GM21825 (cell line): Measurements from ENCODE around the gene CCNI2.
"Not testable (repeated sequence)": the region's sequence is repeated elsewhere in the genome, so short reads cannot be mapped to it uniquely, and the experiment has no call there.

ENCODE experiments used
- ATAC-seq: cut with Tn5 transposase; IDR thresholded peaks from one replicate; pipeline ENCODE4 v1.9.1; 2021; ENCODE audit warnings: mild to moderate bottlenecking, moderate library complexity; ENCODE audit not compliant: unreplicated experiment

The CCNI2 gene

DNA sequence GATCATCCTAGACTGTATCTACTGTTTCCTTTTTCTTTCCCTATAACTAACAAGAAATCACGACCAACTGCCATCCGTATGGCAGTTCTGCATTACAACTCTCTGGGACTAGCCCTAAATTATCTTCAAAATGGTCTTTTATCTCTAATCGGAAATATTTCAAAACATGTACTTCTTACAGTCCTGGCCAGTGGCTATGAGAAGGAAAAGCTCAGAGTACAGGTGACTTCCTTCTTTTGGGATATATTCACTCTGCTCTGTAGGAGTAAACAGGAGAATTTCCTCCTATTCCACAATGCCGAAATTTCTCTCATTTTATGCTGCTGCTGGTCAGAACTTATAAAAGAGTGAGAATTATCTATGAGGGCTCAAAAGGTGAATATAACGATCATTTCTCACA is 31.6 kb downstream of the CCNI2 start:
- no peak for ATAC-seq

DNA sequence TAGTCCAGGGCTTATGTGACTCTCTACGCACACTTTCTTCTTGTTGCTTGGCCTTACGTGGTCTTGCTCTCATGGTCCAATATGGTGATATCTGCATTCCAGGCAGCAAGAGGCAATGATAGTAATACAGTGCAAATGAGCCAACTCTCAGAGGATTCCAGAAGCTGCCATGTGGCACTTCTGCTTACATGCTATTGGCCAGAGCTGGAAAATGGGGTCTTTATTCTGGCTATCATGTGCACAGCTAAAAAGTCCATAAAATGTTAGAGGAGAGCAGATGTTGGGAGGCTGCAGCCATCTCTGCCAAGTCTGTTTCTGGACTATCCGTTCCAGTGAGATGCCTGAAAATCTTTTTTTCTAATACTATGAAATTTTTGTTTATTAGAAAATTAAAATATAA is 32.7 kb downstream of the CCNI2 start:
- ATAC-seq: no peak

DNA sequence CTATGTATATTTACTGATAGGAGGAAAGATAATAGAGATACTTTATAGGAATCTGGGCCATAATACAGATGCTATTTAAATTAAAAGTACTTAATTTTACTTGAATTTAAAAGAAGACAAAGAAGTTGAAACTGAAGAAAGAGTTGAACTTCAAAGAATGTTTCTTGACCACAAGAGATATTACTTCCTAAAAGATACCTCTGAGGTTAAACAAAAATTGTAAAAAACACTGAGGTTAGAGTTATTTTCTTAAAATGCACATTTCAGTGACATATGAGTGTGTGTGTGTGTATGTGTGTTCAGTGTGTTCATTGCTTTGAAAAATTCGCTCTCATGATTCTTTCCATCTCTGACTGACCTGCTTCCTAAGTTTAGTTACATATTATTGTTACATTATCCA is 33.4 kb downstream of the CCNI2 start:
- no peak for ATAC-seq

DNA sequence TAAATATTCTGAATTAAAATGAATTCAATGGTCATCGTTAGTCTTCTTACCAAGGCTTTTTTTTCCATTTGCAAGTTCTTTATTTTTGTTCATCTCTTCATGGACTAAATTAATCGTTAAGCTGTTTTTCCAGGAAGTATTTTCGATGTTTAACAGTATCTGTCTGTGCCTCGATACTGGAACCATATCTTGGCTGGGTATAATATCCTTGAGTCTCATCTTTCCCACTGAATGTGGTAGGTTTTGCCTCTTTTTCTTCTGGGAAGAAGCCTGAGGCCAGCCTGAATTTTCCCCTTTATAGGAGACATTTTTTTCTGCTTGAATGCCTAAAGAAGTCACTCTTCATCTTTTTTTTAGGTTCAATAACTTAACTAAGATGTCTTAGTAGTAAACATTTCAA is 33.8 kb downstream of the CCNI2 start:
- ATAC-seq: no peak

- ATAC-seq: no peak
These were observed 34.9 kb downstream of the CCNI2 start for GRCh38 chr5:132782101-132782500.

GRCh38 chr5:132785365-132785764 is 38.1 kb downstream of the CCNI2 start:
- no peak for ATAC-seq

GRCh38 chr5:132785864-132786263 is 38.6 kb downstream of the CCNI2 start:
- ATAC-seq: no peak

- ATAC-seq: no peak
These were observed 39.9 kb downstream of the CCNI2 start for GRCh38 chr5:132787076-132787475.

DNA sequence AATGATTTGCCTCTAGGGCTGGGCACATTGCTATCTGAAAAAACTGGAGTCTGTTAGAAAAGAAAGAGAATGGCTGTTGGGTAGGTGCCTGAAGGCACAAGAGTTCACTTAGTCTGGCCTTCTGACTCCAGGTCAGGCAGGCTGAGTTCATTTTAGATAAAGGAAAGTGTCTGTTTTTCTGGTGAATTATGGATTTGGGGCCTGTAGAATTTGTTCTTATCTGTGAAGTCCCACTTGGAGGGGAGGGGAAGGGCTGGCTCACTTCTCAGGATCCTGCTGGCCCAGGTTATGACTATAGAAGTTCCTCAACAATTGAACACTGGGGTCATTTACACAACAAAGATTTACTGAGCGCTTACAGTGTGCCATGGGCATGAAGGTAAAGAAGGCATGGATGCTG is 41.3 kb downstream of the CCNI2 start:
- ATAC-seq: no peak

GRCh38 chr5:132788990-132789886 is 42.0 kb downstream of the CCNI2 start:
- no peak for ATAC-seq

- ATAC-seq: no peak
These were observed 43.1 kb downstream of the CCNI2 start for GRCh38 chr5:132790201-132790865.

GRCh38 chr5:132791026-132791425 is 43.8 kb downstream of the CCNI2 start:
- no peak for ATAC-seq

GRCh38 chr5:132797651-132798050 is 50.4 kb downstream of the CCNI2 start:
- ATAC-seq: no peak

- no peak for ATAC-seq
These were observed 52.2 kb downstream of the CCNI2 start for GRCh38 chr5:132799392-132799791.

- no peak for ATAC-seq
These were observed 53.3 kb downstream of the CCNI2 start for GRCh38 chr5:132800545-132800944.

GRCh38 chr5:132802044-132802684 is 54.9 kb downstream of the CCNI2 start:
- no peak for ATAC-seq

DNA sequence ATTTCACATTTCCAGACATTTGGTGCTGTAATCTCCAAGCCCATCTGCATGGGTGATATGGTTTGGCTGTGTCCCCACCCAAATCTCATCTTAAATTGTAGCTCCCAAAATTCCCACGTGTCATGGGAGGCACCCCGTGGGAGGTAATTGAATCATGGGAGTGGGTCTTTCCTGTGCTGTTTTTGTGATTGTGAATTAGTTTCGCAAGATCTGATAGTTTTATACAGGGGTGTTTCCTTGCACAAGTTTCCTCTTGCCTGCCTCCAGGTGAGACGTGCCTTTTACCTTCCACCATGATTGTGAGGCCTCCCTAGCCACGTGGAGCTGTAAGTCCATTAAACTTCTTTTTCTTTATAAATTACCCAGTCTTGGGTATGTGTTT is 55.5 kb downstream of the CCNI2 start:
- ATAC-seq: not testable (repeated sequence)
